ENCODE data around the gene HMGN4. TPM values are rescaled to one million over a fixed set of nuclear protein-coding genes. Genes with fewer than 3 reads are reported as not detected.

HMGN4 gene
- total RNA-seq, 2 experiments from 2014 or later: 108 to 109 TPM

GRCh38 chr6:26555505-26556262 is 17.5 kb downstream of the HMGN4 start:
- Mint-ChIP-seq H3K4me1 (peaks cover 14% of the 10 kb centered on the region), H3K4me3 (peak overlapping the region; percentile 44), H3K36me3 (ENCODE audit: low read depth) (no peaks in the 10 kb centered on the region), H3K27ac (peak overlapping the region; percentile 1), H3K9me3 (no peaks in the 10 kb centered on the region), H3K27me3 (no peaks in the 10 kb centered on the region)
- POLR2A ChIA-PET: interaction anchor here (1.1 to 4.3 kb wide), 5 partner anchors 13 to 22 kb away, joined by 3 to 39 read pairs (median 6); partner anchors contain the start of gene HMGN4
- CTCF ChIA-PET: interaction anchor here (1.0 to 1.7 kb wide), 7 partner anchors 13 to 270 kb away, joined by 3 to 11 read pairs (median 4); a partner anchor contains a TSS
- no peak for DNase-seq

- ChIA-PET POLR2A (interaction anchor here (0.7 to 4.3 kb wide), 6 partner anchors 11 to 247 kb away, joined by 3 to 39 read pairs (median 4); partner anchors contain the start of gene HMGN4), CTCF (interaction anchor here (1.0 to 1.4 kb wide), 3 partner anchors 12 to 39 kb away, joined by 3 to 5 read pairs (median 4); no protein-coding TSS in a partner anchor)
- H3K4me1 Mint-ChIP-seq: peaks cover 11% of the 10 kb centered on the region
- no peaks in the 10 kb centered on the region for H3K36me3 Mint-ChIP-seq (ENCODE audit: low read depth)
- H3K9me3 Mint-ChIP-seq: no peaks in the 10 kb centered on the region
- H3K27ac Mint-ChIP-seq: peak overlapping the region; percentile 7
- peak; percentile 26 for DNase-seq
- H3K27me3 Mint-ChIP-seq: no peaks in the 10 kb centered on the region
- H3K4me3 Mint-ChIP-seq: no peak overlapping the region
Measured at GRCh38 chr6:26556263-26557070, 18.3 kb downstream of the HMGN4 start.

- POLR2A ChIA-PET: interaction anchor here (0.6 to 1.4 kb wide), 2 partner anchors 10 to 56 kb away, joined by 3 read pairs; no protein-coding TSS in a partner anchor
- Mint-ChIP-seq H3K27me3 (peaks cover 2% of the 10 kb centered on the region), H3K4me3 (no peak overlapping the region)
Measured at GRCh38 chr6:26561533-26562466, 23.6 kb downstream of the HMGN4 start.

GRCh38 chr6:26563488-26563887 is 25.3 kb downstream of the HMGN4 start:
- DNase-seq: no peak
- Mint-ChIP-seq H3K4me1 (peaks cover 3% of the 10 kb centered on the region), H3K36me3 (ENCODE audit: low read depth) (peaks cover 2% of the 10 kb centered on the region), H3K27me3 (peaks cover 2% of the 10 kb centered on the region), H3K27ac (no peak overlapping the region), H3K9me3 (no peaks in the 10 kb centered on the region), H3K4me3 (no peak overlapping the region)
- ChIA-PET POLR2A (interaction anchor here (1.0 to 1.3 kb wide), 3 partner anchors 10 to 222 kb away, joined by 3 to 5 read pairs (median 3); partner anchors contain the start of gene HMGN4), CTCF (interaction anchor here (0.9 to 1.8 kb wide), 4 partner anchors 8 to 241 kb away, joined by 3 to 4 read pairs (median 3); no protein-coding TSS in a partner anchor)

More at GRCh38 chr6:26561533-26562466, 23.6 kb downstream of the HMGN4 start:
- Mint-ChIP-seq H3K9me3 (no peaks in the 10 kb centered on the region), H3K27ac (no peak overlapping the region), H3K4me1 (peaks cover 1% of the 10 kb centered on the region), H3K36me3 (ENCODE audit: low read depth) (no peaks in the 10 kb centered on the region)
- no peak for DNase-seq
- CTCF ChIA-PET: no interaction called here

- Mint-ChIP-seq H3K9me3 (no peaks in the 10 kb centered on the region), H3K4me1 (peaks cover 29% of the 10 kb centered on the region), H3K36me3 (ENCODE audit: low read depth) (peaks cover 4% of the 10 kb centered on the region), H3K4me3 (peak overlapping the region; percentile 92), H3K27ac (peak overlapping the region; percentile 87), H3K27me3 (peaks cover 11% of the 10 kb centered on the region)
- POLR2A ChIA-PET: interaction anchor here (0.6 to 3.4 kb wide), 19 partner anchors 10 to 1341 kb away, joined by 3 to 11 read pairs (median 4); partner anchors contain the start of gene HMGN4
- CTCF ChIA-PET: interaction anchor here (0.6 to 4.6 kb wide), 21 partner anchors 12 to 1204 kb away, joined by 3 to 44 read pairs (median 4); partner anchors contain the start of genes BTN2A2 and HMGN4
- peak; percentile 98 for DNase-seq
Measured at GRCh38 chr6:26568601-26569432, 30.7 kb downstream of the HMGN4 start.

GRCh38 chr6:26569433-26569764 is 31.2 kb downstream of the HMGN4 start:
- Mint-ChIP-seq H3K9me3 (no peaks in the 10 kb centered on the region), H3K36me3 (ENCODE audit: low read depth) (peaks cover 4% of the 10 kb centered on the region), H3K27ac (peak overlapping the region; percentile 87), H3K4me3 (peak overlapping the region; percentile 92), H3K27me3 (peaks cover 11% of the 10 kb centered on the region), H3K4me1 (peaks cover 27% of the 10 kb centered on the region)
- POLR2A ChIA-PET: interaction anchor here (0.7 to 3.4 kb wide), 16 partner anchors 10 to 563 kb away, joined by 3 to 11 read pairs (median 4); partner anchors contain the start of gene HMGN4
- CTCF ChIA-PET: interaction anchor here (0.6 to 4.6 kb wide), 19 partner anchors 13 to 1203 kb away, joined by 3 to 44 read pairs (median 4); partner anchors contain the start of genes BTN2A2 and HMGN4
- DNase-seq: no peak

- DNase-seq: no peak
- no peak overlapping the region for H3K27ac Mint-ChIP-seq
- ChIA-PET POLR2A (interaction anchor here (0.9 to 3.4 kb wide), 10 partner anchors 9 to 354 kb away, joined by 3 to 11 read pairs (median 5); partner anchors contain the start of gene HMGN4), CTCF (interaction anchor here (0.6 to 4.6 kb wide), 13 partner anchors 16 to 1202 kb away, joined by 3 to 44 read pairs (median 4); no protein-coding TSS in a partner anchor)
- H3K36me3 Mint-ChIP-seq (ENCODE audit: low read depth): peaks cover 4% of the 10 kb centered on the region
- H3K9me3 Mint-ChIP-seq: no peaks in the 10 kb centered on the region
- peaks cover 11% of the 10 kb centered on the region for H3K27me3 Mint-ChIP-seq
- no peak overlapping the region for H3K4me3 Mint-ChIP-seq
- peaks cover 27% of the 10 kb centered on the region for H3K4me1 Mint-ChIP-seq
Measured at GRCh38 chr6:26570027-26570809, 32.1 kb downstream of the HMGN4 start.

- ChIA-PET POLR2A (interaction anchor here (0.7 to 1.5 kb wide), 3 partner anchors 23 to 29 kb away, joined by 3 to 4 read pairs (median 3); partner anchors contain the start of gene ABT1), CTCF (interaction anchor here (0.6 to 4.6 kb wide), 24 partner anchors 8 to 1695 kb away, joined by 3 to 44 read pairs (median 3); partner anchors contain the start of gene ZSCAN26)
- H3K27ac Mint-ChIP-seq: peak overlapping the region; percentile 44
- H3K4me1 Mint-ChIP-seq: peaks cover 33% of the 10 kb centered on the region
- H3K9me3 Mint-ChIP-seq: no peaks in the 10 kb centered on the region
- DNase-seq: peak; percentile 36
- H3K36me3 Mint-ChIP-seq (ENCODE audit: low read depth): peaks cover 4% of the 10 kb centered on the region
- peaks cover 11% of the 10 kb centered on the region for H3K27me3 Mint-ChIP-seq
- H3K4me3 Mint-ChIP-seq: peak overlapping the region; percentile 75
Measured at GRCh38 chr6:26571592-26572296, 33.6 kb downstream of the HMGN4 start.

- no peak overlapping the region for H3K4me3 Mint-ChIP-seq
- DNase-seq: no peak
- ChIA-PET POLR2A (no interaction called here), CTCF (interaction anchor here (6.5 kb wide), 1 partner anchor 20 kb away, joined by 43 read pairs; the partner anchor contains the start of gene ABT1)
- peaks cover 7% of the 10 kb centered on the region for H3K9me3 Mint-ChIP-seq
- peaks cover 11% of the 10 kb centered on the region for H3K36me3 Mint-ChIP-seq (ENCODE audit: low read depth)
- peaks cover 31% of the 10 kb centered on the region for H3K4me1 Mint-ChIP-seq
- peaks cover 16% of the 10 kb centered on the region for H3K27me3 Mint-ChIP-seq
- H3K27ac Mint-ChIP-seq: no peak overlapping the region
Measured at GRCh38 chr6:26575494-26575939, 37.4 kb downstream of the HMGN4 start.

GRCh38 chr6:26576407-26576843 is 38.3 kb downstream of the HMGN4 start:
- POLR2A ChIA-PET: interaction anchor here (0.8 to 1.7 kb wide), 4 partner anchors 17 to 571 kb away, joined by 3 to 4 read pairs (median 3); partner anchors contain the start of gene HMGN4
- CTCF ChIA-PET: interaction anchor here (1.0 to 6.5 kb wide), 4 partner anchors 13 to 241 kb away, joined by 3 to 43 read pairs (median 6); partner anchors contain the start of gene ABT1
- H3K27ac Mint-ChIP-seq: no peak overlapping the region
- peaks cover 22% of the 10 kb centered on the region for H3K27me3 Mint-ChIP-seq
- peaks cover 11% of the 10 kb centered on the region for H3K36me3 Mint-ChIP-seq (ENCODE audit: low read depth)
- peak overlapping the region; percentile 0 for H3K4me3 Mint-ChIP-seq
- no peak for DNase-seq
- peaks cover 7% of the 10 kb centered on the region for H3K9me3 Mint-ChIP-seq
- H3K4me1 Mint-ChIP-seq: peaks cover 30% of the 10 kb centered on the region
